Measurements from ENCODE around the gene INSR.

DNA sequence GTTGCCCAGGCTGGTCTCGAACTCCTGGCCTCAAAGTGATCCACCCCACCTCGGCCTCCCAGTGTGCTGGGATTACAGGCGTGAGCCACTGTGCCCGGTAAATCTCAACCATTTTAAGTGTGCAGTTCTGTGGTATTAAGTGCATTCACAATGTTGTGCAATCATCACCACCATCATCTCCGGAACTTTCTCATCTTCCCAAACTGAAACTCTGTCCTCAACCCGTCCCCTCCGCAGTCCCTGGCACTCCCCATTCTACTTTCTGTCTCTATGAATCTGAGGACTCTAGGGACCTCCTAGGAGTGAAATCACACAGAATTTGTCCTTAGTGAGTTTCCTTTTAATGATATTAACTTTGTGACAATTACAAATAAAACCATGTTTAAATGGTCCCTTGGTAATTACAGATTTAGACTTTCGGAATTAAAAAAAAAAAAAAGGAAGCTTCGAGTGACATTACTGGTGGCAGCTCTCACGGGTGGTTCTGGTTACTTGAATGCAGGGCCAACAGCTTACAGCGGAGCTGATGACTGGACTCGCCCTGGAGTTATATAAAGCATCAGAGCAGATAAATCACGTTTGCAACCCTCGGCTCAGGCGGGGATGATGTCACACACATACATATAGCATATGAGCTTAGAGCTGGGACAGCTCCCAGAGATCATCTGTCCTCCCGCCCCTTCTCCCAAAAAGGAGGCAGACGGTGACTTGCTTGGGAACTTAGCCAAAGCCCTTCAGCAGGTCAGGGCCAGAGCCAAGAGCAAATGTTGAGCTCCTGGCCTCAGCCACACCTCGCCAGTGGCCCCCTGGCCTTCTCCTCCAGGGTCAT lies 134.9 kb downstream of the INSR start:
- TF ChIP-seq, protein P1, sequence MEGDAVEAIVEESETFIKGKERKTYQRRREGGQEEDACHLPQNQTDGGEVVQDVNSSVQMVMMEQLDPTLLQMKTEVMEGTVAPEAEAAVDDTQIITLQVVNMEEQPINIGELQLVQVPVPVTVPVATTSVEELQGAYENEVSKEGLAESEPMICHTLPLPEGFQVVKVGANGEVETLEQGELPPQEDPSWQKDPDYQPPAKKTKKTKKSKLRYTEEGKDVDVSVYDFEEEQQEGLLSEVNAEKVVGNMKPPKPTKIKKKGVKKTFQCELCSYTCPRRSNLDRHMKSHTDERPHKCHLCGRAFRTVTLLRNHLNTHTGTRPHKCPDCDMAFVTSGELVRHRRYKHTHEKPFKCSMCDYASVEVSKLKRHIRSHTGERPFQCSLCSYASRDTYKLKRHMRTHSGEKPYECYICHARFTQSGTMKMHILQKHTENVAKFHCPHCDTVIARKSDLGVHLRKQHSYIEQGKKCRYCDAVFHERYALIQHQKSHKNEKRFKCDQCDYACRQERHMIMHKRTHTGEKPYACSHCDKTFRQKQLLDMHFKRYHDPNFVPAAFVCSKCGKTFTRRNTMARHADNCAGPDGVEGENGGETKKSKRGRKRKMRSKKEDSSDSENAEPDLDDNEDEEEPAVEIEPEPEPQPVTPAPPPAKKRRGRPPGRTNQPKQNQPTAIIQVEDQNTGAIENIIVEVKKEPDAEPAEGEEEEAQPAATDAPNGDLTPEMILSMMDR (IDR thresholded peaks at IDR 0.05), result no peak
- TF ChIP-seq ZFX (IDR thresholded peaks at IDR 0.05; ENCODE audit: borderline replicate concordance), result no peak
